ENCODE results near the gene SLC6A18.

GRCh38 chr5:1266791-1267190 is 41.6 kb downstream of the SLC6A18 start:
- TF ChIP-seq, protein P1, sequence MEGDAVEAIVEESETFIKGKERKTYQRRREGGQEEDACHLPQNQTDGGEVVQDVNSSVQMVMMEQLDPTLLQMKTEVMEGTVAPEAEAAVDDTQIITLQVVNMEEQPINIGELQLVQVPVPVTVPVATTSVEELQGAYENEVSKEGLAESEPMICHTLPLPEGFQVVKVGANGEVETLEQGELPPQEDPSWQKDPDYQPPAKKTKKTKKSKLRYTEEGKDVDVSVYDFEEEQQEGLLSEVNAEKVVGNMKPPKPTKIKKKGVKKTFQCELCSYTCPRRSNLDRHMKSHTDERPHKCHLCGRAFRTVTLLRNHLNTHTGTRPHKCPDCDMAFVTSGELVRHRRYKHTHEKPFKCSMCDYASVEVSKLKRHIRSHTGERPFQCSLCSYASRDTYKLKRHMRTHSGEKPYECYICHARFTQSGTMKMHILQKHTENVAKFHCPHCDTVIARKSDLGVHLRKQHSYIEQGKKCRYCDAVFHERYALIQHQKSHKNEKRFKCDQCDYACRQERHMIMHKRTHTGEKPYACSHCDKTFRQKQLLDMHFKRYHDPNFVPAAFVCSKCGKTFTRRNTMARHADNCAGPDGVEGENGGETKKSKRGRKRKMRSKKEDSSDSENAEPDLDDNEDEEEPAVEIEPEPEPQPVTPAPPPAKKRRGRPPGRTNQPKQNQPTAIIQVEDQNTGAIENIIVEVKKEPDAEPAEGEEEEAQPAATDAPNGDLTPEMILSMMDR (tag by site-specific recombination; IDR thresholded peaks at IDR 0.05), result no peak
- TF ChIP-seq, protein P2, sequence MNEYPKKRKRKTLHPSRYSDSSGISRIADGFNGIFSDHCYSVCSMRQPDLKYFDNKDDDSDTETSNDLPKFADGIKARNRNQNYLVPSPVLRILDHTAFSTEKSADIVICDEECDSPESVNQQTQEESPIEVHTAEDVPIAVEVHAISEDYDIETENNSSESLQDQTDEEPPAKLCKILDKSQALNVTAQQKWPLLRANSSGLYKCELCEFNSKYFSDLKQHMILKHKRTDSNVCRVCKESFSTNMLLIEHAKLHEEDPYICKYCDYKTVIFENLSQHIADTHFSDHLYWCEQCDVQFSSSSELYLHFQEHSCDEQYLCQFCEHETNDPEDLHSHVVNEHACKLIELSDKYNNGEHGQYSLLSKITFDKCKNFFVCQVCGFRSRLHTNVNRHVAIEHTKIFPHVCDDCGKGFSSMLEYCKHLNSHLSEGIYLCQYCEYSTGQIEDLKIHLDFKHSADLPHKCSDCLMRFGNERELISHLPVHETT (tag by site-specific recombination; IDR thresholded peaks at IDR 0.05), result no peak
- TF ChIP-seq ZNF837 (tag by site-specific recombination; IDR thresholded peaks at IDR 0.05) (no peak), SP2 (tag by site-specific recombination; IDR thresholded peaks at IDR 0.05) (no peak), ZNF426 (tag by site-specific recombination; IDR thresholded peaks at IDR 0.05) (no peak)
